Loucy (cell line): ENCODE measurements around the gene FITM1.

Source experiments
- H2AFZ ChIP-seq: fragments of 200-600 bp; sonication (generic); 2 replicates; pipeline ENCODE4 v1.6.0; 2016; ENCODE audit warnings: antibody characterized with exemption, mild to moderate bottlenecking, low read length, moderate library complexity
- H3F3A ChIP-seq: fragments of 200-600 bp; 2 replicates; pipeline ENCODE4 v1.6.0; 2016; ENCODE audit warnings: antibody characterized with exemption, low read depth, mild to moderate bottlenecking
- H3K27me3 ChIP-seq: fragments of 200-600 bp; sonication (generic); 2 replicates; pipeline ENCODE4 v1.6.1; 2014; ENCODE audit warnings: low read length, mild to moderate bottlenecking; ENCODE audit not compliant: insufficient read depth, poor library complexity, severe bottlenecking
- H3K36me3 ChIP-seq: fragments of 200-600 bp; sonication (generic); 2 replicates; pipeline ENCODE4 v1.6.1; 2016; ENCODE audit warnings: low read length; ENCODE audit not compliant: insufficient read depth
- H3K4me1 ChIP-seq: fragments of 200-600 bp; sonication (generic); 2 replicates; pipeline ENCODE4 v1.5.1; 2014; ENCODE audit warnings: low read length, mild to moderate bottlenecking; ENCODE audit not compliant: insufficient read depth, poor library complexity, severe bottlenecking
- H3K4me2 ChIP-seq: fragments of 200-600 bp; sonication (generic); 2 replicates; pipeline ENCODE4 v1.6.0; 2014; ENCODE audit warnings: antibody characterized with exemption, low read length, low read depth, mild to moderate bottlenecking; ENCODE audit not compliant: poor library complexity, severe bottlenecking
- H3K4me3 ChIP-seq: fragments of 200-600 bp; sonication (generic); 2 replicates; pipeline ENCODE4 v1.5.1; 2014; ENCODE audit warnings: low read length, mild to moderate bottlenecking, mixed read lengths; ENCODE audit not compliant: poor library complexity, severe bottlenecking
- H3K79me2 ChIP-seq: fragments of 200-600 bp; sonication (generic); 2 replicates; pipeline ENCODE4 v1.6.1; 2014; ENCODE audit warnings: low read length; ENCODE audit not compliant: insufficient read depth
- H3K9ac ChIP-seq: fragments of 200-600 bp; sonication (generic); 2 replicates; pipeline ENCODE4 v1.6.0; 2014; ENCODE audit warnings: mild to moderate bottlenecking, low read depth, low read length, moderate library complexity; ENCODE audit not compliant: poor library complexity, severe bottlenecking
- H3K9me2 ChIP-seq: fragments of 200-600 bp; sonication (generic); replicated peaks from 2 replicates; pipeline ENCODE4 v1.6.1; 2016; ENCODE audit warnings: low read depth, low read length, mixed read lengths
- H3K9me3 ChIP-seq: fragments of 200-600 bp; sonication (generic); 2 replicates; pipeline ENCODE4 v1.6.1; 2014; ENCODE audit warnings: mild to moderate bottlenecking, antibody characterized with exemption, low read length, low read depth; ENCODE audit not compliant: insufficient read depth
- H4K20me1 ChIP-seq: fragments of 200-600 bp; sonication (generic); 2 replicates; pipeline ENCODE4 v1.6.0; 2014; ENCODE audit warnings: antibody characterized with exemption, low read length, mild to moderate bottlenecking; ENCODE audit not compliant: insufficient read depth, poor library complexity, severe bottlenecking
- EZH2phosphoT487 ChIP-seq: fragments of 200-600 bp; IDR thresholded peaks from 2 replicates; pipeline ENCODE4 v1.6.1; 2018; ENCODE audit warnings: antibody characterized with exemption, mild to moderate bottlenecking, moderate library complexity, borderline replicate concordance
- TF ChIP-seq, protein P1 (sequence below): fragments of 200-600 bp; sonication (generic); conservative IDR thresholded peaks from 2 replicates; pipeline ENCODE4 v1.5.1; 2014; ENCODE audit warnings: mild to moderate bottlenecking, antibody characterized with exemption, low read length

The FITM1 gene

DNA sequence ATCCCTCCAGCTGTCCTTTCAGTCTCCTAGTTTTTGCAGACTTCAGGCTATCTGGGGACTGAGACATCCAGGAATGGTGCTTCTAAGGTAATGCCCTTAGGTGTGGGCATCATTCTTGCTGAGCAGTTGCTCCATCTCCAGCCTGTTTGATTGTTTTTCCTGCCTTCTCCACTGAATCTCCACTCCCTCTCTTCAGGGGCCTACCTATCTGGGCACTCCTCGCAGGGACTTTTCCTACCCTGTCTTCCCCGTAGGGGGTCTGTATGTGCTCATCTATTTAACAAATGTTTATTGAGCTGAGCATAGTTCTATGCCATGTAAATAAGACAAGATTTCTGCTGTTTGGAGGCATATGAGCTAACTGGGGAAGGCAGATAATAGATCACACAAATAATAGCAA, 2.5 kb downstream of the FITM1 start:
- Histone ChIP-seq H3K79me2 (peaks cover 20% of the 10 kb centered on the region), H4K20me1 (peaks cover 10% of the 10 kb centered on the region), H3K4me3 (no peak overlapping the region), H3K4me2 (no peak overlapping the region), H3K27me3 (no peaks in the 10 kb centered on the region), H3K4me1 (peaks cover 40% of the 10 kb centered on the region), H3K9me2 (no peaks in the 10 kb centered on the region), H3K9ac (no peak overlapping the region), H3F3A (no peaks in the 10 kb centered on the region), H3K9me3 (no peaks in the 10 kb centered on the region), H3K36me3 (peaks cover 4% of the 10 kb centered on the region; the same call in 1 of the 2 replicates), H2AFZ (no peak overlapping the region)
- TF ChIP-seq EZH2phosphoT487 = no peak
- TF ChIP-seq, protein P1, sequence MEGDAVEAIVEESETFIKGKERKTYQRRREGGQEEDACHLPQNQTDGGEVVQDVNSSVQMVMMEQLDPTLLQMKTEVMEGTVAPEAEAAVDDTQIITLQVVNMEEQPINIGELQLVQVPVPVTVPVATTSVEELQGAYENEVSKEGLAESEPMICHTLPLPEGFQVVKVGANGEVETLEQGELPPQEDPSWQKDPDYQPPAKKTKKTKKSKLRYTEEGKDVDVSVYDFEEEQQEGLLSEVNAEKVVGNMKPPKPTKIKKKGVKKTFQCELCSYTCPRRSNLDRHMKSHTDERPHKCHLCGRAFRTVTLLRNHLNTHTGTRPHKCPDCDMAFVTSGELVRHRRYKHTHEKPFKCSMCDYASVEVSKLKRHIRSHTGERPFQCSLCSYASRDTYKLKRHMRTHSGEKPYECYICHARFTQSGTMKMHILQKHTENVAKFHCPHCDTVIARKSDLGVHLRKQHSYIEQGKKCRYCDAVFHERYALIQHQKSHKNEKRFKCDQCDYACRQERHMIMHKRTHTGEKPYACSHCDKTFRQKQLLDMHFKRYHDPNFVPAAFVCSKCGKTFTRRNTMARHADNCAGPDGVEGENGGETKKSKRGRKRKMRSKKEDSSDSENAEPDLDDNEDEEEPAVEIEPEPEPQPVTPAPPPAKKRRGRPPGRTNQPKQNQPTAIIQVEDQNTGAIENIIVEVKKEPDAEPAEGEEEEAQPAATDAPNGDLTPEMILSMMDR = no peak

DNA sequence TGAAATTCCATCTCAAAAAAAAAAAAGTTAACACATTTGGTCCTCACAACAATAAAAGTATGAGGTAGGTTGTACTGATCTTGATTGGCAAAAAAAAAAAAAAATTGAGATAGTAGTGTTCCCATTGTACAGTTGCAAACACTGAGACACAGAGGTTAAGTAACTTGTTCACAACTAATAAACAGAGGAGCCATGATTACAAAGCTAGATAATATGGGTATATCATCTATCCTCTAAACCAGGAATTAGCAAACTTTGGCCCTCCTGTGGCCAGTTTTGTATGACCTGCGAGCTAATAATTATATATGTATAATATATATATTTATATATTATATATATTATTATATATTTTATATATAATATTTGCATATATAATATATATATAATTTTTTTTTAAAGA, 3.3 kb downstream of the FITM1 start:
- TF ChIP-seq, protein P1 = no peak
- no peak for TF ChIP-seq EZH2phosphoT487
- H3F3A ChIP-seq = no peaks in the 10 kb centered on the region
- peaks cover 11% of the 10 kb centered on the region; the same call in 1 of the 2 replicates for H3K36me3 ChIP-seq
- no peaks in the 10 kb centered on the region for H3K9me3 ChIP-seq
- H3K9ac ChIP-seq = no peak overlapping the region
- peaks cover 44% of the 10 kb centered on the region for H3K4me1 ChIP-seq
- no peaks in the 10 kb centered on the region for H3K9me2 ChIP-seq
- H2AFZ ChIP-seq = no peak overlapping the region
- H3K79me2 ChIP-seq = peaks cover 28% of the 10 kb centered on the region
- peaks cover 15% of the 10 kb centered on the region for H4K20me1 ChIP-seq
- H3K4me3 ChIP-seq = no peak overlapping the region
- H3K4me2 ChIP-seq = no peak overlapping the region
- no peaks in the 10 kb centered on the region for H3K27me3 ChIP-seq

DNA sequence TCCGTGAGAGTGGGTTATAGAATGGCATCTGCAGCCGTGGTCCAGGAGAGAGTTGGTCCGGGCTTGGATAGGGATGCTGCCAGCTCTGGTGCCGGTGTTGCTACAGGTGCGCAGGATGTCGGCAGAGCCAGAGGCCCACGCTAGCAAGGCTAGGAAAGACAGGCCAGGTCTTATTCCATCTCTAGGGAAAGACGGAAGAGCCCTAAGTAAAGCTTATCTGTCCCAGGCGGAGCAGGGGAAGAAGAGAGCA, 5.0 kb downstream of the FITM1 start:
- H3K79me2 ChIP-seq = peaks cover 45% of the 10 kb centered on the region
- no peaks in the 10 kb centered on the region for H3K9me3 ChIP-seq
- peak overlapping the region; percentile 96 for H3K9ac ChIP-seq
- H3K27me3 ChIP-seq = no peaks in the 10 kb centered on the region
- H3K4me3 ChIP-seq = peak overlapping the region; percentile 99
- H3K36me3 ChIP-seq = peaks cover 19% of the 10 kb centered on the region
- no peaks in the 10 kb centered on the region for H3F3A ChIP-seq
- peak overlapping the region; percentile 92 for H2AFZ ChIP-seq
- no peaks in the 10 kb centered on the region for H3K9me2 ChIP-seq
- peaks cover 53% of the 10 kb centered on the region for H3K4me1 ChIP-seq
- TF ChIP-seq, protein P1 = no peak
- TF ChIP-seq EZH2phosphoT487 = no peak
- peaks cover 28% of the 10 kb centered on the region for H4K20me1 ChIP-seq
- peak overlapping the region; percentile 91 for H3K4me2 ChIP-seq
